CD4-positive, alpha-beta memory T cell (primary cell): ENCODE results near the gene NFYB. TPM values are rescaled to one million over a fixed set of nuclear protein-coding genes. Genes with fewer than 3 reads are reported as not detected.

Experiments used
- CTCF ChIA-PET: fragments of 350-600 bp; sonication (Branson Sonifier 250); formaldehyde crosslinking; loops from one replicate; lab custom pipeline; 2021; ENCODE audit warnings: inconsistent platforms; ENCODE audit not compliant: partially characterized antibody; lab: Charles Lee
- POLR2A ChIA-PET: fragments of 350-600 bp; sonication (Branson Sonifier 250); formaldehyde crosslinking; loops from one replicate; lab custom pipeline; 2021; ENCODE audit not compliant: partially characterized antibody; lab: Charles Lee
- DNase-seq, 5 donors: peaks; one replicate each; pipeline versions ENCODE4 v3.0.0 to v3.0.0-alpha.2; 2020 to 2022; ENCODE audit warnings: mixed read lengths in 1 of 5
- H3K27ac ChIP-seq: one replicate; pipeline ENCODE4 v1.7.0; 2013; ENCODE audit warnings: low read depth, low read length
- H3K27me3 ChIP-seq: 2 replicates; pipeline ENCODE4 v1.7.0; 2013; ENCODE audit warnings: mild to moderate bottlenecking, low read length, moderate library complexity; ENCODE audit not compliant: insufficient read depth
- H3K36me3 ChIP-seq: 2 replicates; pipeline ENCODE4 v1.7.0; 2013; ENCODE audit warnings: mild to moderate bottlenecking, low read length, moderate library complexity; ENCODE audit not compliant: insufficient read depth
- H3K4me1 ChIP-seq: 2 replicates; pipeline ENCODE4 v1.7.0; 2013; ENCODE audit warnings: mild to moderate bottlenecking, low read length, moderate library complexity; ENCODE audit not compliant: insufficient read depth
- H3K4me3 ChIP-seq, 2 donors: one replicate each; pipeline ENCODE4 v1.7.0; 2013; ENCODE audit warnings: low read length in 2 of 2, mild to moderate bottlenecking in 1 of 2
- H3K9me3 ChIP-seq, 2 donors: one replicate each; pipeline ENCODE4 v1.7.0; 2013; ENCODE audit warnings: low read length in 2 of 2, control low read depth in 1 of 2; ENCODE audit not compliant: control insufficient read depth in 1 of 2
- H3K27ac Mint-ChIP-seq, 7 donors: one replicate each; pipeline ENCODE4 v1.8.0; 2020 to 2021; ENCODE audit warnings: mixed read lengths in 7 of 7, mild to moderate bottlenecking in 6 of 7, inconsistent platforms in 3 of 7, moderate library complexity in 3 of 7
- H3K27me3 Mint-ChIP-seq, 2 donors: one replicate each; pipeline ENCODE4 v1.8.0; 2020 to 2021; ENCODE audit warnings: mixed read lengths in 2 of 2
- H3K36me3 Mint-ChIP-seq, 2 donors: one replicate each; pipeline ENCODE4 v1.8.0; 2020 to 2021; ENCODE audit warnings: mixed read lengths in 2 of 2, inconsistent platforms in 1 of 2, mild to moderate bottlenecking in 1 of 2
- H3K4me1 Mint-ChIP-seq, 4 donors: one replicate each; pipeline ENCODE4 v1.8.0; 2020 to 2021; ENCODE audit warnings: mixed read lengths in 4 of 4, mild to moderate bottlenecking in 1 of 4
- H3K4me3 Mint-ChIP-seq, 8 donors: one replicate each; pipeline ENCODE4 v1.8.0; 2020 to 2021; ENCODE audit warnings: mixed read lengths in 8 of 8, mild to moderate bottlenecking in 7 of 8, moderate library complexity in 6 of 8, inconsistent platforms in 3 of 8
- H3K9me3 Mint-ChIP-seq, 8 donors: one replicate each; pipeline ENCODE4 v1.8.0; 2020 to 2021; ENCODE audit warnings: mixed read lengths in 8 of 8, mild to moderate bottlenecking in 5 of 8, inconsistent platforms in 3 of 8, moderate library complexity in 1 of 8
- intact Hi-C: fragments of 100-400 bp; cut with micrococcal nuclease; formaldehyde crosslinking; loops from one replicate; pipeline ENCODE4 v1.15.1; 2023
- polyA plus RNA-seq, 2 donors: library from polyadenylated mRNA; unstranded; fragments of 300-500 nt; fragmentation: Illumina TruSeq; gene quantifications; one replicate each; pipeline ENCODE4 v1.2.3, GENCODE V29; 2021
- total RNA-seq, 2 experiments: library from RNA; stranded (reverse); gene quantifications; one replicate each; pipeline ENCODE4 v1.2.3, GENCODE V29; 2021

Gene NFYB
- total and polyA plus RNA-seq, 4 experiments from 2014 or later: 29.9 to 39.0 (median 35.6) TPM

- no peaks in the 10 kb centered on the region for H3K9me3 ChIP-seq
- no peak overlapping the region for H3K4me3 ChIP-seq
- Mint-ChIP-seq H3K4me1 (peaks cover 9 to 19% (median 11%) of the 10 kb centered on the region in 4 donors), H3K27me3 (no peaks in the 10 kb centered on the region), H3K36me3 (no peaks in the 10 kb centered on the region), H3K4me3 (no peak overlapping the region), H3K9me3 (no peaks in the 10 kb centered on the region), H3K27ac (no peak overlapping the region)
- no peak for DNase-seq
- CTCF ChIA-PET: no interaction called here
- peaks cover 16% of the 10 kb centered on the region for H3K4me1 ChIP-seq
- no peaks in the 10 kb centered on the region for H3K27me3 ChIP-seq
- intact Hi-C loops: no loop called here
- no peaks in the 10 kb centered on the region for H3K36me3 ChIP-seq
- no peak overlapping the region for H3K27ac ChIP-seq
- POLR2A ChIA-PET: no interaction called here
Measured at GRCh38 chr12:104155711-104156555, 17.9 kb upstream of the NFYB start.

- Histone ChIP-seq H3K9me3 (no peaks in the 10 kb centered on the region), H3K27ac (no peak overlapping the region), H3K4me3 (no peak overlapping the region), H3K4me1 (peaks cover 16% of the 10 kb centered on the region), H3K36me3 (no peaks in the 10 kb centered on the region), H3K27me3 (no peaks in the 10 kb centered on the region)
- peak overlapping the region in 3 of 7 donors; percentile 68 to 92 (median 80) for H3K27ac Mint-ChIP-seq
- H3K36me3 Mint-ChIP-seq: no peaks in the 10 kb centered on the region
- H3K9me3 Mint-ChIP-seq: no peaks in the 10 kb centered on the region
- DNase-seq: no peak
- H3K27me3 Mint-ChIP-seq: no peaks in the 10 kb centered on the region
- intact Hi-C loops: no loop called here
- H3K4me3 Mint-ChIP-seq: peak overlapping the region in 6 of 8 donors; percentile 32 to 85 (median 80)
- ChIA-PET CTCF (no interaction called here), POLR2A (no interaction called here)
- H3K4me1 Mint-ChIP-seq: peaks cover 9 to 19% (median 11%) of the 10 kb centered on the region in 4 donors
Measured at GRCh38 chr12:104154806-104155205, 16.8 kb upstream of the NFYB start.

- H3K36me3 Mint-ChIP-seq: no peaks in the 10 kb centered on the region
- Histone ChIP-seq H3K27ac (no peak overlapping the region), H3K36me3 (no peaks in the 10 kb centered on the region), H3K4me3 (no peak overlapping the region), H3K4me1 (peaks cover 16% of the 10 kb centered on the region), H3K9me3 (no peaks in the 10 kb centered on the region), H3K27me3 (no peaks in the 10 kb centered on the region)
- peak in 1 of 5 donors; percentile 8 for DNase-seq
- H3K4me1 Mint-ChIP-seq: peaks cover 9 to 19% (median 11%) of the 10 kb centered on the region in 4 donors
- ChIA-PET POLR2A (interaction anchor here (1.0 kb wide), 1 partner anchor 16 kb away, joined by 4 read pairs; the partner anchor contains the start of gene NFYB), CTCF (interaction anchor here (0.6 to 0.7 kb wide), 2 partner anchors 24 to 859 kb away, joined by 3 read pairs; no protein-coding TSS in a partner anchor)
- peak overlapping the region; percentile 22 to 85 (median 74) for H3K4me3 Mint-ChIP-seq
- H3K9me3 Mint-ChIP-seq: no peaks in the 10 kb centered on the region
- H3K27me3 Mint-ChIP-seq: no peaks in the 10 kb centered on the region
- intact Hi-C loops: no loop called here
- H3K27ac Mint-ChIP-seq: peak overlapping the region; percentile 3 to 92 (median 85)
Measured at GRCh38 chr12:104154286-104154685, 16.3 kb upstream of the NFYB start.

- POLR2A ChIA-PET: interaction anchor here (0.5 kb wide), 1 partner anchor 160 kb away, joined by 3 read pairs; no protein-coding TSS in a partner anchor
- H3K36me3 Mint-ChIP-seq: no peaks in the 10 kb centered on the region
- DNase-seq: no peak
- peaks cover 9 to 19% (median 11%) of the 10 kb centered on the region in 4 donors for H3K4me1 Mint-ChIP-seq
- H3K36me3 ChIP-seq: no peaks in the 10 kb centered on the region
- H3K9me3 ChIP-seq: no peaks in the 10 kb centered on the region
- no peak overlapping the region for H3K4me3 ChIP-seq
- peaks cover 0 to 5% of the 10 kb centered on the region in 2 donors for H3K27me3 Mint-ChIP-seq
- H3K27ac Mint-ChIP-seq: peak overlapping the region in 1 of 7 donors; percentile 51
- H3K27me3 ChIP-seq: no peaks in the 10 kb centered on the region
- intact Hi-C loops: no loop called here
- no peak overlapping the region for H3K27ac ChIP-seq
- no peaks in the 10 kb centered on the region for H3K9me3 Mint-ChIP-seq
- CTCF ChIA-PET: no interaction called here
- H3K4me1 ChIP-seq: peaks cover 16% of the 10 kb centered on the region
- no peak overlapping the region for H3K4me3 Mint-ChIP-seq
Measured at GRCh38 chr12:104152685-104153241, 14.8 kb upstream of the NFYB start.

DNA sequence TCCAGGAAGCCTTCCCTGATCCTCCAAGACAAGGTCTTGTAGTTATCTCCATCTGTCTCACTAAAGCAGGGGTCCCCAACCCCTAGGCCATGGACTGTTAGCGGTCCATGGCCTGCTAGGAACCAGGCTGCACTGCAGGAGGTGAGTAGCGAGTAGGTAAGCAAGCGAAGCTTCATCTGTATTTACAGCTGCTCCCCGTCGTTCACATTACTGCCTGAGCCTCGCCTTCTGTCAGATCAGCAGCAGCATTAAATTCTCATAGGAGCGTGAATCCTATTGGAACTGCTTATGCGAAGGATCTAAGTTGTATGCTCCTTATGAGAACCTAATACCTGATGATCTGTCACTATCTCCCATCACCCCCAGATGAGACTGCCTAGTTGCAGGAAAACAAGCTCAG, 12.4 kb upstream of the NFYB start:
- no peaks in the 10 kb centered on the region for H3K9me3 Mint-ChIP-seq

GRCh38 chr12:104147346-104147745, 9.3 kb upstream of the NFYB start:
- H3K27me3 ChIP-seq: no peaks in the 10 kb centered on the region
- H3K27ac Mint-ChIP-seq: no peak overlapping the region
- no peaks in the 10 kb centered on the region for H3K36me3 ChIP-seq
- ChIA-PET CTCF (interaction anchor here (0.6 kb wide), 1 partner anchor 144 kb away, joined by 4 read pairs; no protein-coding TSS in a partner anchor), POLR2A (no interaction called here)
- no peaks in the 10 kb centered on the region for H3K4me1 Mint-ChIP-seq
- H3K27ac ChIP-seq: no peak overlapping the region
- H3K36me3 Mint-ChIP-seq: no peaks in the 10 kb centered on the region
- H3K27me3 Mint-ChIP-seq: peaks cover 2 to 8% of the 10 kb centered on the region in 2 donors
- DNase-seq: no peak
- no peaks in the 10 kb centered on the region for H3K9me3 Mint-ChIP-seq
- intact Hi-C loops: no loop called here
- H3K4me1 ChIP-seq: no peaks in the 10 kb centered on the region
- no peak overlapping the region for H3K4me3 Mint-ChIP-seq
- no peak overlapping the region for H3K4me3 ChIP-seq
- H3K9me3 ChIP-seq: no peaks in the 10 kb centered on the region

More for the DNA sequence above, 12.4 kb upstream of the NFYB start:
- Histone ChIP-seq H3K4me3 (no peak overlapping the region), H3K9me3 (no peaks in the 10 kb centered on the region), H3K27ac (no peak overlapping the region), H3K27me3 (no peaks in the 10 kb centered on the region), H3K4me1 (peaks cover 16% of the 10 kb centered on the region), H3K36me3 (no peaks in the 10 kb centered on the region)
- no peak overlapping the region for H3K4me3 Mint-ChIP-seq
- H3K36me3 Mint-ChIP-seq: no peaks in the 10 kb centered on the region
- no peak for DNase-seq
- H3K4me1 Mint-ChIP-seq: peaks cover 9 to 19% (median 11%) of the 10 kb centered on the region in 4 donors
- ChIA-PET CTCF (no interaction called here), POLR2A (no interaction called here)
- H3K27me3 Mint-ChIP-seq: peaks cover 0 to 8% of the 10 kb centered on the region in 2 donors
- intact Hi-C loops: no loop called here
- H3K27ac Mint-ChIP-seq: no peak overlapping the region

DNA sequence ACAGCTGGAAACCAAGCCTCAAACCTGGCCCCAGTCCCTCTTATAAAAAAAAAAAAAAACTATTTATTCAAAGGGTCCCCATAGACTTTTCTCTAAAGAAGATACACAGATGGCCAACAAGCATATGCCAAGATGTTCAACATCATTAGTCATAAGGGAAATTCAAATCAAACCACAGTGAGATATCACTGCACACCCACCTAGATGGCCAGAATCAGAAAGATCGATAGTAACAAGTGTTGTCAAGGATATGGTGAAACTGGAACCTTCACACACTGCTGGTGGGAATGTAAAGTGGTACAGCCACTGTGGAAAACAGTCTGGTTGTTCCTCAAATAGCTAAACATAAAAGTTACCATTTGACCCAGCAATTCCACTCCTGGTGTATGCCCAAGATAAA, 5.9 kb upstream of the NFYB start:
- no peak for DNase-seq
- H3K27me3 Mint-ChIP-seq: peaks cover 2 to 5% of the 10 kb centered on the region in 2 donors
- Histone ChIP-seq H3K27me3 (no peaks in the 10 kb centered on the region), H3K36me3 (no peaks in the 10 kb centered on the region), H3K4me3 (no peak overlapping the region), H3K9me3 (no peaks in the 10 kb centered on the region), H3K27ac (no peak overlapping the region), H3K4me1 (no peaks in the 10 kb centered on the region)
- CTCF ChIA-PET: interaction anchor here (0.5 to 1.2 kb wide), 2 partner anchors 31 to 35 kb away, joined by 3 to 4 read pairs; no protein-coding TSS in a partner anchor
- no peak overlapping the region for H3K27ac Mint-ChIP-seq
- H3K9me3 Mint-ChIP-seq: no peaks in the 10 kb centered on the region
- H3K4me3 Mint-ChIP-seq: no peak overlapping the region
- H3K4me1 Mint-ChIP-seq: peaks cover 0 to 3% (median 0%) of the 10 kb centered on the region in 4 donors
- no peaks in the 10 kb centered on the region for H3K36me3 Mint-ChIP-seq
- POLR2A ChIA-PET: no interaction called here
- intact Hi-C loops: no loop called here
